Measurements from ENCODE around the gene APOC1. TPM values are rescaled to one million over a fixed set of nuclear protein-coding genes. Genes with fewer than 3 reads are reported as not detected.
A peak's percentile ranks its signal among the peaks of the same experiment; 100 is the strongest.

APOC1 gene
- total RNA-seq, 2 donors from 2014 or later: 3.6 to 6.5 TPM

DNA sequence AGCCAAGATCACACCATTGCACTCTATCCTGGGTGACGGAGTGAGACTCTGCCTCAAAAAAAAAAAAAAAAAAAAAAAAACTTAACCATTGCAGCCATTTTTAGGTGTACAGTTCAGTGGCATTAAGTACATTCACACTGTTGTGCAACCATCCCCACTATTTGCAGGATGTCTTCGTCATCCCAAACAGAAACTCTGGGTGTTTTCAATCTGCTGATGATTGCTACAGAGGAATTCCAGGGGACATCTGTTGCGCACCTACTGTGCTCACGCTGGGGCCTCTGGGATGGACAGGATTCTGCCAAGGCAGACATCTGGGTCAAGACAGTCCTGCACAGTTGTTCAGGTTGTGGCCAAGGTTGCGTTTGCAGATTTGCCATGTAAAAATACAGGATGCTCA lies 25.3 kb downstream of the APOC1 start:
- no peak for DNase-seq (ENCODE audit: low spot score)

GRCh38 chr19:44942067-44942571 lies 27.7 kb downstream of the APOC1 start, which contains the start of gene APOC4:
Gene APOC4, plus strand, starts transcription at chr19:44942237. Its CDS starts 41 bp downstream, at chr19:44942278.
- DNase-seq (ENCODE audit: low spot score): no peak
- TF ChIP-seq CTCF (IDR thresholded peaks at IDR 0.05): no peak

More for the DNA sequence above, 25.3 kb downstream of the APOC1 start:
- Histone ChIP-seq H3K36me3 (no peaks in the 10 kb centered on the region), H3K4me3 (no peak overlapping the region), H3K4me1 (no peaks in the 10 kb centered on the region), H3K9me3 (no peaks in the 10 kb centered on the region), H3K27ac (no peak overlapping the region), H3K27me3 (no peaks in the 10 kb centered on the region)
- TF ChIP-seq CTCF (IDR thresholded peaks at IDR 0.05): no peak

DNA sequence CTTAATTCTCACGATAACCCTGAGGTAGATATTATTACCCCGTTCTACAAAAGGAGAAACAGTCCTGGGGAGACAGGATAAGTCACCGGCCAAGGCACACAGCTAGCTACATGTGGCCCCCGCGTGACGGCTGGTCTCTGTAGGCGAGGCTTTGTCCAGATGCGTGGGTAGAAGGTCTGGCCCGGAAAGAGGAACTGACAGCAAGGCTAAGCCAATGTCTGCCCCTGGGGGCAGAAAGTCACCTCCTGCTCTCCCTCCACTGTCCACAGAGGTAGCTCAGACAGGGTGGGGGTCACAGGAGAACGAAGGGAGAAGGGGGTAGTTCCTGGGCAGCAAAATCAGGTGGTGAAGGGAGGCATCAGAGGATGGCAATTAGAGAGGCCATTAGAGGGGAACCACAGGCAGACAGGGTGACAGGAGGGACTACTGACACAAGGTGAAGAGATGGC lies 29.4 kb downstream of the APOC1 start:
- no peak for TF ChIP-seq CTCF (IDR thresholded peaks at IDR 0.05)
- H3K27ac ChIP-seq: no peak overlapping the region
- no peaks in the 10 kb centered on the region for H3K36me3 ChIP-seq
- H3K27me3 ChIP-seq: no peaks in the 10 kb centered on the region
- H3K4me3 ChIP-seq: no peak overlapping the region
- H3K4me1 ChIP-seq: no peaks in the 10 kb centered on the region
- no peaks in the 10 kb centered on the region for H3K9me3 ChIP-seq
- DNase-seq (ENCODE audit: low spot score): peak; percentile 61

More at GRCh38 chr19:44942067-44942571, 27.7 kb downstream of the APOC1 start, which contains the start of gene APOC4:
- no peaks in the 10 kb centered on the region for H3K9me3 ChIP-seq
- no peaks in the 10 kb centered on the region for H3K27me3 ChIP-seq
- no peak within 1 kb of the TSS for H3K27ac ChIP-seq
- H3K4me3 ChIP-seq: no peak within 1 kb of the TSS
- no peaks in the 10 kb centered on the region for H3K4me1 ChIP-seq
- H3K36me3 ChIP-seq: no peaks in the 10 kb centered on the region

GRCh38 chr19:44947041-44947581 lies 32.7 kb downstream of the APOC1 start:
- DNase-seq (ENCODE audit: low spot score): no peak
- no peak for TF ChIP-seq CTCF (IDR thresholded peaks at IDR 0.05)

GRCh38 chr19:44948237-44948636 lies 33.8 kb downstream of the APOC1 start:
- Histone ChIP-seq H3K36me3 (peaks cover 9% of the 10 kb centered on the region), H3K4me3 (no peak overlapping the region), H3K27ac (no peak overlapping the region), H3K4me1 (peaks cover 0 to 7% of the 10 kb centered on the region in 2 donors), H3K27me3 (no peaks in the 10 kb centered on the region), H3K9me3 (no peaks in the 10 kb centered on the region)
- DNase-seq (ENCODE audit: low spot score): no peak
- no peak for TF ChIP-seq CTCF (IDR thresholded peaks at IDR 0.05)

More at GRCh38 chr19:44947041-44947581, 32.7 kb downstream of the APOC1 start:
- H3K36me3 ChIP-seq: peaks cover 9% of the 10 kb centered on the region
- H3K27ac ChIP-seq: no peak overlapping the region
- H3K27me3 ChIP-seq: no peaks in the 10 kb centered on the region
- H3K4me1 ChIP-seq: peaks cover 0 to 7% of the 10 kb centered on the region in 2 donors
- no peak overlapping the region for H3K4me3 ChIP-seq
- no peaks in the 10 kb centered on the region for H3K9me3 ChIP-seq
